ENCODE measurements around the gene NRL. TPM values are rescaled to one million over a fixed set of nuclear protein-coding genes. Genes with fewer than 3 reads are reported as not detected.

Gene NRL
- total RNA-seq, 2 donors from 2014 or later: 4.3 to 4.7 TPM

DNA sequence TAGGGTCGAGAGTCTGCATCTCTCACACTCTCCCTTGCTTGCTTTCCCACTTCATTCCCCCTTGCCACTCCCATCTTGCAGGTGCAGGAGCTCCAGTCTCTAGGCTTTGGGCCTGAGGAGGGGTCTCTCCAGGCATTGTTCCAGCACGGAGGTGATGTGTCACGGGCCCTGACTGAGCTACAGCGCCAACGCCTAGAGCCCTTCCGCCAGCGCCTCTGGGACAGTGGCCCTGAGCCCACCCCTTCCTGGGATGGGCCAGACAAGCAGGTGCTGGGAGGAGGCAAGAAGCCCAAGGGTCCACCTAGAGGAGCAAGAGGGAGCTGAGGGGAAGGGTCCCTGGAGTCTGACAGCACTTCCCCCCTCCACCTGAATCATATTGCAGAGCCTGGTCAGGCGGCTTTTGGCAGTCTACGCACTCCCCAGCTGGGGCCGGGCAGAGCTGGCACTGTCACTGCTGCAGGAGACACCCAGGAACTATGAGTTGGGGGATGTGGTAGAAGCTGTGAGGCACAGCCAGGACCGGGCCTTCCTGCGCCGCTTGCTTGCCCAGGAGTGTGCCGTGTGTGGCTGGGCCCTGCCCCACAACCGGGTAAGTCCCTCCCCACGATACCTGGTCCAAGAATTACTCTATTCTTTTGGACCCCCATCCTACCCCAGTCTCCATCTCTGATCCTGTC is 36.8 kb upstream of the NRL start:
- no peak for DNase-seq (ENCODE audit: low spot score)
- Histone ChIP-seq H3K9me3 (no peaks in the 10 kb centered on the region), H3K36me3 (peaks cover 3 to 30% of the 10 kb centered on the region in 2 donors), H3K4me1 (replicated peaks) (peaks cover 6% of the 10 kb centered on the region), H3K27me3 (replicated peaks; ENCODE audit: insufficient read depth) (no peaks in the 10 kb centered on the region), H3K4me3 (no peak overlapping the region), H3K27ac (no peak overlapping the region)
- TF ChIP-seq, protein P1, sequence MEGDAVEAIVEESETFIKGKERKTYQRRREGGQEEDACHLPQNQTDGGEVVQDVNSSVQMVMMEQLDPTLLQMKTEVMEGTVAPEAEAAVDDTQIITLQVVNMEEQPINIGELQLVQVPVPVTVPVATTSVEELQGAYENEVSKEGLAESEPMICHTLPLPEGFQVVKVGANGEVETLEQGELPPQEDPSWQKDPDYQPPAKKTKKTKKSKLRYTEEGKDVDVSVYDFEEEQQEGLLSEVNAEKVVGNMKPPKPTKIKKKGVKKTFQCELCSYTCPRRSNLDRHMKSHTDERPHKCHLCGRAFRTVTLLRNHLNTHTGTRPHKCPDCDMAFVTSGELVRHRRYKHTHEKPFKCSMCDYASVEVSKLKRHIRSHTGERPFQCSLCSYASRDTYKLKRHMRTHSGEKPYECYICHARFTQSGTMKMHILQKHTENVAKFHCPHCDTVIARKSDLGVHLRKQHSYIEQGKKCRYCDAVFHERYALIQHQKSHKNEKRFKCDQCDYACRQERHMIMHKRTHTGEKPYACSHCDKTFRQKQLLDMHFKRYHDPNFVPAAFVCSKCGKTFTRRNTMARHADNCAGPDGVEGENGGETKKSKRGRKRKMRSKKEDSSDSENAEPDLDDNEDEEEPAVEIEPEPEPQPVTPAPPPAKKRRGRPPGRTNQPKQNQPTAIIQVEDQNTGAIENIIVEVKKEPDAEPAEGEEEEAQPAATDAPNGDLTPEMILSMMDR (IDR thresholded peaks at IDR 0.05): no peak
- TF ChIP-seq POLR2AphosphoS5 (IDR thresholded peaks at IDR 0.05) (no peak), POLR2A (IDR thresholded peaks at IDR 0.05) (no peak)
- intact Hi-C loops (cut with DNase I): no loop called here
- 97% methylated on average over 16 of the region's 16 CpGs for WGBS

DNA sequence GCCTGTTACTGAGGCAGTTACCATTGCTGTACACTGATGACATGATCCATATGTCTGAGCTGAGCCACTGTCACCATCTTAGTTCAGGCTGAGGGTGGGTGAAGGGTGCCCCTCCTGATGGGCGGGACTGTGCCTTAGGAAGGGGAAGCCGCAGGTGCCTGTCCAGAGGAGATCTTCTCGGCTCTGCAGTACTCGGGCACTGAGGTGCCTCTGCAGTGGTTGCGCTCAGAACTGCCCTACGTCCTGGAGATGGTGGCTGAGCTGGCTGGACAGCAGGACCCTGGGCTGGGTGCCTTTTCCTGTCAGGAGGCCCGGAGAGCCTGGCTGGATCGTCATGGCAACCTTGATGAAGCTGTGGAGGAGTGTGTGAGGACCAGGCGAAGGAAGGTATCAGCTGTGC is 36.2 kb upstream of the NRL start:
- no peak overlapping the region for H3K27ac ChIP-seq
- WGBS: 87% methylated on average over 9 of the region's 9 CpGs
- intact Hi-C loops (cut with DNase I): no loop called here
- DNase-seq (ENCODE audit: low spot score): no peak
- peaks cover 3 to 30% of the 10 kb centered on the region in 2 donors for H3K36me3 ChIP-seq
- no peaks in the 10 kb centered on the region for H3K27me3 ChIP-seq (replicated peaks; ENCODE audit: insufficient read depth)
- peaks cover 6% of the 10 kb centered on the region for H3K4me1 ChIP-seq (replicated peaks)
- no peaks in the 10 kb centered on the region for H3K9me3 ChIP-seq
- TF ChIP-seq POLR2AphosphoS5 (IDR thresholded peaks at IDR 0.05) (no peak), POLR2A (IDR thresholded peaks at IDR 0.05) (no peak)
- TF ChIP-seq, protein P1 (IDR thresholded peaks at IDR 0.05): no peak
- no peak overlapping the region for H3K4me3 ChIP-seq

DNA sequence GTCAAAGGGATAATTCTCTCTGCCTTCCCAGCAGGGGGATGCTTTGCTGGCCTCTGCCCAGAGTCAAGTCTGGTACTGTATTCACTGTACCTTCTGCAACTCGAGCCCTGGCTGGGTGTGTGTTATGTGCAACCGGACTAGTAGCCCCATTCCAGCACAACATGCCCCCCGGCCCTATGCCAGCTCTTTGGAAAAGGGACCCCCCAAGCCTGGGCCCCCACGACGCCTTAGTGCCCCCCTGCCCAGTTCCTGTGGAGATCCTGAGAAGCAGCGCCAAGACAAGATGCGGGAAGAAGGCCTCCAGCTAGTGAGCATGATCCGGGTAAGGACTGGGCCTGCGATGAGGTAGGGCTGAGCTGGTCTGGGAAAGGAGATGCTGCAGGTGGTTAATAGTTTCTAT is 35.8 kb upstream of the NRL start:
- intact Hi-C loops (cut with DNase I): no loop called here
- no peak overlapping the region for H3K4me3 ChIP-seq
- TF ChIP-seq, protein P1 (IDR thresholded peaks at IDR 0.05): no peak
- TF ChIP-seq POLR2AphosphoS5 (IDR thresholded peaks at IDR 0.05) (no peak), POLR2A (IDR thresholded peaks at IDR 0.05) (no peak)
- DNase-seq (ENCODE audit: low spot score): no peak
- peaks cover 7% of the 10 kb centered on the region for H3K4me1 ChIP-seq (replicated peaks)
- no peaks in the 10 kb centered on the region for H3K27me3 ChIP-seq (replicated peaks; ENCODE audit: insufficient read depth)
- 91% methylated on average over 9 of the region's 9 CpGs for WGBS
- H3K27ac ChIP-seq: no peak overlapping the region
- no peaks in the 10 kb centered on the region for H3K9me3 ChIP-seq
- peaks cover 3 to 26% of the 10 kb centered on the region in 2 donors for H3K36me3 ChIP-seq

DNA sequence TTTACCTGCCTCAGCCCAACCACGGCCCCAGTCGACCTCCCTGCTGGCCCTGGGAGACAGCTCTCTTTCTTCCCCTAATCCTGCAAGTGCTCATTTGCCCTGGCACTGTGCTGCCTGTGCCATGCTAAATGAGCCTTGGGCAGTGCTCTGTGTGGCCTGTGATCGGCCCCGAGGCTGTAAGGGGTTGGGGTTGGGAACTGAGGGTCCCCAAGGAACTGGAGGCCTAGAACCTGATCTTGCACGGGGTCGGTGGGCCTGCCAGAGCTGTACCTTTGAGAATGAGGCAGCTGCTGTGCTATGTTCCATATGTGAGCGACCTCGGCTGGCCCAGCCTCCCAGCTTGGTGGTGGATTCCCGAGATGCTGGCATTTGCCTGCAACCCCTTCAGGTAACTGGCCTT is 35.3 kb upstream of the NRL start:
- WGBS: 95% methylated on average over 9 of the region's 9 CpGs
- no peak for DNase-seq (ENCODE audit: low spot score)
- TF ChIP-seq POLR2AphosphoS5 (IDR thresholded peaks at IDR 0.05): no peak
- TF ChIP-seq, protein P1 (IDR thresholded peaks at IDR 0.05): no peak
- no peak for TF ChIP-seq POLR2A (IDR thresholded peaks at IDR 0.05)
- Histone ChIP-seq H3K4me1 (replicated peaks) (peaks cover 11% of the 10 kb centered on the region), H3K36me3 (peaks cover 3 to 21% of the 10 kb centered on the region in 2 donors), H3K9me3 (no peaks in the 10 kb centered on the region), H3K27ac (no peak overlapping the region), H3K4me3 (no peak overlapping the region), H3K27me3 (replicated peaks; ENCODE audit: insufficient read depth) (no peaks in the 10 kb centered on the region)
- intact Hi-C loops (cut with DNase I): no loop called here

GRCh38 chr14:24149302-24149969 is 34.7 kb upstream of the NRL start:
- Histone ChIP-seq H3K36me3 (peaks cover 3 to 18% of the 10 kb centered on the region in 2 donors), H3K9me3 (no peaks in the 10 kb centered on the region), H3K4me1 (replicated peaks) (peaks cover 11% of the 10 kb centered on the region), H3K27ac (no peak overlapping the region), H3K4me3 (no peak overlapping the region), H3K27me3 (replicated peaks; ENCODE audit: insufficient read depth) (no peaks in the 10 kb centered on the region)
- 95% methylated on average over 3 of the region's 3 CpGs for WGBS
- DNase-seq (ENCODE audit: low spot score): no peak
- no peak for TF ChIP-seq POLR2AphosphoS5 (IDR thresholded peaks at IDR 0.05)
- TF ChIP-seq POLR2A (IDR thresholded peaks at IDR 0.05): no peak
- TF ChIP-seq, protein P1 (IDR thresholded peaks at IDR 0.05): no peak
- intact Hi-C loops (cut with DNase I): no loop called here
